HL-60/S4 treated with retinoic acid at 250 ng/mL for 4 days and 3 days (cell line): ENCODE data around the gene MYOM1.
"Not testable (repeated sequence)": the region's sequence is repeated elsewhere in the genome, so short reads cannot be mapped to it uniquely, and the experiment has no call there.

Experiments
- in situ Hi-C: fragments of 300-500 bp; cut with MboI; formaldehyde crosslinking; loops from 2 replicates; pipeline ENCODE4 v1.7.0; 2022; ENCODE audit warnings: low sequenced_read_pairs

Gene MYOM1

DNA sequence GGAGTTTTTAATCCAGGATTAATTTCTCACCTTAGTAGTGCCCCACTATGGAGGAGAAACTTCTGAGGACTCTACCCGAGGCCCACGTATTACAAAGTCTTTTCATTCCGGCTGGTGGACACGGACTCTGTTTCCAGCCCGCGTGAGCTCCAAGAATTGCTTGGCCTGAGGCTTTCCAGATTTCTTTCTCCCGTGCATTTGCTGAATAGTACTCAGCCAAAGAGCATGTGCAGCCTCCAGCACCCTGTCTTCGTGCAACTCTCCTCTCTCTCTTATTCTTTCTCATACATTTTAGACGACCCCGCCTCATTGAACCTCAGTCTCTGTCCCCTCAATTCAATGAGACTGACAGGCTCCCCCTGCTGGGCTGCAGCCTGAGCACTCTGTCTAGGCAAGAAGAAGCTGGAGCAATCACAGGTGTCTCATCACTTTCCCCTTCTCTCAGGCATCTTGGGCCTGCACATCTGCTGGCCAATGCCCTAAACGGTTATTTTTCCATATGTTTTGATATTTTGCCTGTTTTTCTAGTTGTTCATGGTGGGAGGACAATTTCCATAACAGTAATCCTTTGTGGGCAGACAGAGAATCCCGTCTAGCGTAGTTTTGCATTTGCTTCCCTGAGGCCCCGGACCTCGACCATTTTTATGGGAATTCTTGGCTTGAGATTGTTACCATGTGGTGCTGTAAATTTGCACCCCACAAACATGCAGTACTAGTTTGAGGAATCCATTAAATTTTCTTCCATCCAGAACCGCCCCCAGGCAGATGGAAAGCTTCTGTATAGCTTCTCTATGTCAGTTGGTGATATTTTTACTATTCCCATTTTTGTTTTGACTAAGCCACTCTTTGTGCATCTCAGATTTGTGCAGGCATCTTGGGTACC, 156.7 kb downstream of the MYOM1 start:
- in situ Hi-C loops: no loop called here

GRCh38 chr18:3061581-3062312, 158.0 kb downstream of the MYOM1 start:
- in situ Hi-C loops: no loop called here

GRCh38 chr18:3060667-3061580, 158.8 kb downstream of the MYOM1 start:
- in situ Hi-C loops: no loop called here

DNA sequence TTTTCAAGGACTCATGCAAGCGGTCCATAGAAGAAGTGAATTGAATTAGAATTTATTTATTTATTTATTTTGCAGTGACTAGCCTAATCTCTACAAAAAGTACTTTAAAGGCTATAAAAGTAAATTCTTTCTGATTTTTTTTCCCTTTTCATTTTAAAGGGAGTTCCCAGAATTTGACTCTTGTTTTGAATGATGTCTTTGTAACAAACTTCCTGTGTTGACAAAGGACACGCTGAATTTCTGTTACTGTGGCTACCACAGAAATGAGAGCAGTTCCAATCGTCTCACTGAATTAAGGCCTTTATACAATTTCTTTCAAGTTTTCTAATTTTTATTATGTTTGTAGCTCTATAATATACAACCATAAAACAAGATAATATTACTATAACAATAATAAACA, 160.5 kb downstream of the MYOM1 start:
- in situ Hi-C loops: no loop called here

DNA sequence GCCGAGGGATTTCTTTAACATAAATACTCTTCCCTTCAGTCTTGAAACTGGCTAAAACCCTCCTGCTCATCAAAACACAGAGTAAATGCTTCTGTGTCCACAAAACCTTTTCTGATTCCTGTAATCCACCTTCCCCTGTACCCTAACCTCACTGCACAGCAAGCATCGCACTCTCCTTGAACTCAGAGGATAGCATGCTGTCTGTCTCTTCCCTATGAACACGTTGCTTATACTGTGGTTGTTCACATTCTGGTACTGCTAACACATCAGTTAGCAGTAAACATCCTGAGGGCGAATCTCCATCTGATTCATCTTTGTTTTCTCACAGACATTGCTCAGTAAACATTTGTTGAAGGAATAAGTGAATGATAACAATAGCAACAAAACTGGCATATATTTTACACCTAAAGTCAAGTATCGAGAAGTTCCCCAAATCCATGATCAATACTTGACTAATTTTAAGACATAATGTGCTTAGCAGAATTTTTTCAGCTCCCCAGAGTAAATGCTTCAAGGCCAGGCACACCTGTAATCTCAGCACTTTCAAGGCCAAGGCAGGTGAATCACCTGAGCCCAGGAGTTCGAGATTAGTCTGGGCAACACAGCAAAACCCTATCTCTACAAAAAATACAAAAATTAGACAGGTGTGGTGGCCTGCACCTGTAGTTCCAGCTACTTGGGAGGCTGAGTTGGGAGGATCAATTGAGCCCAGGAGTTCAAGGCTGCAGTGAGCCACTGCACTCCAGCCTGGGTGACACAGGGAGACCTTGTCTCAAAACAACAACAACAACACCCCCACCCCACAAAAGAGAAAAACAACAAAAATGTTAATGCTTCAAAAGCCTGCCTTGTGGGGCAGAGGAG, 161.2 kb downstream of the MYOM1 start:
- in situ Hi-C loops: no loop called here

- in situ Hi-C loops: no loop called here
Observed at GRCh38 chr18:3057526-3057925, 162.2 kb downstream of the MYOM1 start.

- in situ Hi-C loops: no loop called here
Observed at GRCh38 chr18:3056311-3056710, 163.5 kb downstream of the MYOM1 start.

DNA sequence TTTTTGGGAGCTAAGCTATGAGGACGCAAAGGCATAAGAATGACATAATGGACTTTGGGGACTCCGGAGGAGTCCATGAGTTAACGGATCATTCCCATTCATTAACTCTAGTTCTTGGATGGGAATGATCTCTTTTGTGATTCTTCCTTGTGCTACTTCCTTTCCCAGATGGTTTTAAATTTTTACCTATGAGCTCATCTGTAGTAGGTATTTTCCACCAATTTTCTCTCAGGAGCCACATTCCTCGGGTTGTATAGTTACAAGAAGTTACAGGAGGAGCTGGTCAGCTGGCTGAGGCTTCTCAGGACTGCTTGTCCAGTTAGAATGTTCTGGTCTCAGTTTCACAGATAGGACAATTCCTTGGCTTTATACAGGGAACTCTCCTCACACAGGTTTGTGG, 164.0 kb downstream of the MYOM1 start:
- in situ Hi-C loops: no loop called here

- in situ Hi-C loops: no loop called here
Observed at GRCh38 chr18:3055186-3055728, 164.5 kb downstream of the MYOM1 start.

- in situ Hi-C loops: no loop called here
Observed at GRCh38 chr18:3054780-3055179, 165.0 kb downstream of the MYOM1 start.

DNA sequence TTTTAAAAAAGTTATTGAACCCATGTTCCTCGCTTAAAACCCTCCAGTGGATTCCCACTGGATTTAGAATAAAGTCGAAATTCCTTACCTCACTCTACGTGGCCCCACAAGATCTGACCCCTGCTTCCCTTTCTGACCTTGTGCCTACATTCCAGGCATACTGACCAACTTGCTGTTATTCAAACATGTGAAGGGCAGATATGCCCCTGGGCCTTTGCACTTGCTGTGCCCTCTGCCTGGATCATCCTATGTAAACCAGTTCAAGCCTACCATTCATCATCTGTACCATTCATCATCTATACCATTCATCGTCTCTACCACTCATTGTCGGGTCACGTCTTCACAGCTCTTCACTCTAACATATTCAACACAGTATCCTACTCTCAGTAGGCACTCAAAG, 165.6 kb downstream of the MYOM1 start:
- in situ Hi-C loops: no loop called here

GRCh38 chr18:3053081-3053480, 166.7 kb downstream of the MYOM1 start:
- in situ Hi-C loops: no loop called here

GRCh38 chr18:3052411-3052758, 167.4 kb downstream of the MYOM1 start:
- in situ Hi-C loops: no loop called here

DNA sequence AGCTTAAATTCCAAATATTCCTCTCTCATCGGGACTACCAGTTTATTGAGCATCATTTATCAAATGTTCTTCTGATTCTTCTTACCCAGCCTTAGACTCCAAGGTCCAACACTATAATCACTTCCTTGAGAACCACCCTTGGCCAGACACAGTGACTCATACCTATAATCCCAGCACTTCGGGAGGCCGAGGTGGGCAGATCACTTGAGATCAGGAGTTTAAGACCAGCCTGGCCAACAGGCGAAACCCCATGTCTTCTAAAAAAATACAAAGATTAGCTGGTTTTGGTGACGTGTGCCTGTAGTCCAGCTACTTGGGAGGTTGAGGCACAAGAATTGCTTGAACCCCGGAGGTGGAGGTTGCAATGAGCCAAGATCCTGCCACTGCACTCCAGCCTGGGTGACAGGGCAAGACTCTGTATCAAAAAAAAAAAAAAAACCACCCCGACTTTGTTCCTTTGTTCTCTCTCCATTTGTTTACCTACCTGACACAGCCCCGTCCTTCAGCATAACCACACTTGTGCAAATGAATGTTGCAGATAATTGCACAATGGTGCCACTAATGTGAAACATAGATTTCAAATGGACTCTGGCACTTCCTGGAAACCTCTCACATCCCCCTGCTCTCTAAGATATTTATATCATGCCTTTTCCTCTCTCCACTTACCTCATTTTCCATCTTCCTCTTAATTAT, 167.9 kb downstream of the MYOM1 start:
- in situ Hi-C loops: no loop called here

- in situ Hi-C loops: not testable (repeated sequence)
Observed at GRCh38 chr18:3049897-3050454, 169.8 kb downstream of the MYOM1 start.

DNA sequence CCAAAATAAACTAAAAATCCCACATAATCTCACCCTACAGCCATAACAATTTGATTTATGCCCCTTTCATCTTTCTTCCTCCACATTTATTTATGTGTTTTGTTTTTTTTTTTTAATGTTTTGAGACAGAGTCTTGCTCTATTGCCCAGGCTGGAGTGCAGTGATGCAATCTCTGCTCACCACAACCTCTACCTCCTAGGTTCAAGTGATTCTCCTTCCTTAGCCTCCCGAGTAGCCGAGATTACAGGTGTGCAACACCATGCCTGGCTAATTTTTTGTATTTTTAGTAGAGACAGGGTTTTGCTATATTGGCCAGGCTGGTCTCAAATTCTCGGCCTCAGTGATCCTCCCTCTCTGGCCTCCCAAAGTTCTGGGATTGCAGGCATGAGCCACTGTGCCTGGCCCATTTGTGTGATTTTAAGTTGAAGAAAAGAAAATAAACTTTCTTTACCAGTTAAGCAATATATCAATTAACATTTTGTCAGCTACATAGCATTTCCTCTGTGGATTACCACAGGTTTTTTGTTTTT, 170.9 kb downstream of the MYOM1 start:
- in situ Hi-C loops: no loop called here

- in situ Hi-C loops: no loop called here
Observed at GRCh38 chr18:3048121-3048520, 171.6 kb downstream of the MYOM1 start.

DNA sequence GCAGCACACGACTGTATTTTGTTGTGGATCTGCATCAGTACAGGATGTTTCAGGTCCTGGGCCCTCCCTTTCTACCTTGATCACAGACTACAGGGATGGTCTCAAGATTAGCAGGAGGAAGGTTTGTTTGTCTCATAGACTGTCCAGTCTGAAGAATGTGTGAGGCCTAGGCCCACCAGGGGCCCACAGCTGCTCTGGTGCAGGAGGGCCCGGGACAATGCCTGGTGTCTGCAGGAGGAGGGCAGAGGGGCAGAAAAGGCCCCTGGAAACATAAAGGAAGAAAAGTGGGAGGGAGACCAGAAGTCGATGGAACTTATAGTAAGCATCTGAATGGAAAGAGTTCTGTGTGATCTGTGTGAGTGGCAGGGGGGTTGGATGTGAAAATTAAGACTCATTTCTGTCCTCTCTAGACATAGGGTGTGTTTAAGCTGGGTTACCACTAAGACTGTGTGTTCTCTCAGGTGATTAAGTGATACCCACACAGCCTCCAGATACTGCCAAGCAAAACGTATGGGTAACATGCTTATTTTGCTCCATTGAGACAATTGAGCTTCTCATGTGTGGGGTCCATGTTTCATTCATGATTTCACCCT, 173.5 kb downstream of the MYOM1 start:
- in situ Hi-C loops: no loop called here
